IMR-90 (cell line): ENCODE measurements around the gene UNC13A. TPM values are rescaled to one million over a fixed set of nuclear protein-coding genes. Genes with fewer than 3 reads are reported as not detected.

Experiments used
- ATAC-seq: fragments of 200-7000 bp; cut with Tn5 transposase; 2 replicates; pipeline ENCODE4 v1.9.1; 2020; ENCODE audit warnings: low read depth, mild to moderate bottlenecking, moderate library complexity
- BruUV-seq: library from RNA; stranded (reverse); fragments of 400-500 nt; replicated peaks from 2 replicates; lab custom pipeline; 2021; lab: Mats Ljungman, UMichigan
- CTCF ChIA-PET: fragments of 300-600 bp; formaldehyde crosslinking; extraction: SDS; loops from one replicate; lab custom pipeline; 2021; ENCODE audit warnings: antibody characterized with exemption; lab: Yijun Ruan, JAX
- POLR2A ChIA-PET: fragments of 300-600 bp; sonication (Branson Sonifier 250); formaldehyde crosslinking; loops from one replicate; lab custom pipeline; 2022; ENCODE audit warnings: antibody characterized with exemption; ENCODE audit not compliant: unreplicated experiment; lab: Charles Lee
- DNase-seq: peaks from one replicate; pipeline ENCODE4 v3.0.0; 2013
- H2AFZ ChIP-seq: replicated peaks from 2 replicates; pipeline ENCODE3; 2013; ENCODE audit warnings: low read length, mild to moderate bottlenecking; ENCODE audit not compliant: poor library complexity
- H2AK5ac ChIP-seq: 2 replicates; pipeline ENCODE4 v1.6.1; 2013; ENCODE audit warnings: low read depth, low read length, inconsistent platforms
- H2AK9ac ChIP-seq: replicated peaks from 2 replicates; pipeline ENCODE3; 2013; ENCODE audit warnings: mild to moderate bottlenecking, low read depth, low read length, moderate library complexity; ENCODE audit not compliant: poor library complexity
- H2BK120ac ChIP-seq: 2 replicates; pipeline ENCODE4 v1.6.1; 2013; ENCODE audit warnings: low read depth, low read length, inconsistent platforms
- H2BK15ac ChIP-seq: 3 replicates; pipeline ENCODE4 v1.6.1; 2013; ENCODE audit warnings: low read depth, low read length, inconsistent platforms
- H2BK20ac ChIP-seq: 2 replicates; pipeline ENCODE4 v1.6.1; 2013; ENCODE audit warnings: low read depth, mild to moderate bottlenecking, inconsistent platforms, low read length, moderate library complexity
- H2BK5ac ChIP-seq: 2 replicates; pipeline ENCODE4 v1.6.1; 2013; ENCODE audit warnings: mild to moderate bottlenecking, low read depth, low read length, inconsistent platforms; ENCODE audit not compliant: poor library complexity, severe bottlenecking
- H3K14ac ChIP-seq: replicated peaks from 2 replicates; pipeline ENCODE4 v1.6.1; 2013; ENCODE audit warnings: low read depth, low read length, inconsistent platforms
- H3K18ac ChIP-seq: 2 replicates; pipeline ENCODE4 v1.6.1; 2013; ENCODE audit warnings: low read depth, low read length, control low read depth
- H3K23ac ChIP-seq: 2 replicates; pipeline ENCODE4 v1.6.1; 2013; ENCODE audit warnings: low read depth, low read length, inconsistent platforms
- H3K27ac ChIP-seq: 2 replicates; pipeline ENCODE4 v1.5.1; 2013; ENCODE audit warnings: mild to moderate bottlenecking, control low read depth, low read length; ENCODE audit not compliant: insufficient read depth
- H3K27me3 ChIP-seq: 2 replicates; pipeline ENCODE4 v1.6.1; 2013; ENCODE audit warnings: low read length; ENCODE audit not compliant: control insufficient read depth, insufficient read depth
- H3K36me3 ChIP-seq: 2 replicates; pipeline ENCODE4 v1.6.1; 2013; ENCODE audit warnings: low read length, mixed read lengths; ENCODE audit not compliant: control insufficient read depth, insufficient read depth
- H3K4ac ChIP-seq: 2 replicates; pipeline ENCODE4 v1.6.1; 2013; ENCODE audit warnings: low read depth, low read length, inconsistent platforms
- H3K4me1 ChIP-seq: 2 replicates; pipeline ENCODE4 v1.6.1; 2013; ENCODE audit warnings: low read length, mixed read lengths; ENCODE audit not compliant: control insufficient read depth, insufficient read depth
- H3K4me2 ChIP-seq: 2 replicates; pipeline ENCODE4 v1.6.1; 2013; ENCODE audit warnings: low read depth, mild to moderate bottlenecking, control low read depth, low read length, moderate library complexity
- H3K4me3 ChIP-seq: 2 replicates; pipeline ENCODE4 v1.5.1; 2013; ENCODE audit warnings: low read depth, mild to moderate bottlenecking, control low read depth, low read length, moderate library complexity; ENCODE audit not compliant: insufficient read depth
- H3K56ac ChIP-seq: 2 replicates; pipeline ENCODE4 v1.6.1; 2013; ENCODE audit warnings: low read length, inconsistent platforms; ENCODE audit not compliant: insufficient read depth; ENCODE audit errors: extremely low read depth
- H3K79me1 ChIP-seq, 2 experiments: 2 replicates each; pipeline ENCODE4 v1.6.1; 2013; ENCODE audit warnings: low read length in 2 of 2, inconsistent platforms in 1 of 2, low read depth in 1 of 2
- H3K9ac ChIP-seq: 2 replicates; pipeline ENCODE4 v1.6.1; 2013; ENCODE audit warnings: low read depth, low read length, control low read depth
- H3K9me1 ChIP-seq: 2 replicates; pipeline ENCODE4 v1.6.1; 2013; ENCODE audit warnings: low read length, inconsistent platforms; ENCODE audit not compliant: insufficient read depth
- H3K9me3 ChIP-seq: 2 replicates; pipeline ENCODE4 v1.6.1; 2013; ENCODE audit warnings: low read length; ENCODE audit not compliant: control insufficient read depth, insufficient read depth
- H4K20me1 ChIP-seq: 2 replicates; pipeline ENCODE4 v1.6.1; 2013; ENCODE audit warnings: low read length, inconsistent platforms; ENCODE audit not compliant: insufficient read depth
- H4K5ac ChIP-seq: 2 replicates; pipeline ENCODE4 v1.6.1; 2013; ENCODE audit warnings: mild to moderate bottlenecking, low read depth, low read length, control low read depth
- H4K8ac ChIP-seq, 2 experiments: 2 replicates each; pipeline ENCODE4 v1.6.1; 2013; ENCODE audit warnings: low read depth in 2 of 2, low read length in 2 of 2, control low read depth in 1 of 2, inconsistent platforms in 1 of 2
- H4K91ac ChIP-seq: 2 replicates; pipeline ENCODE4 v1.6.1; 2013; ENCODE audit warnings: low read depth, low read length, inconsistent platforms; ENCODE audit not compliant: insufficient read depth
- BHLHE40 ChIP-seq: fragments of 150-350 bp; IDR thresholded peaks from 2 replicates; pipeline ENCODE4 v1.6.1; 2016; ENCODE audit warnings: mild to moderate bottlenecking, low read depth, low read length
- ELK1 ChIP-seq: fragments of 150-350 bp; IDR thresholded peaks from 2 replicates; pipeline ENCODE4 v1.6.1; 2016; ENCODE audit warnings: low read depth, mild to moderate bottlenecking, low read length, moderate library complexity, borderline replicate concordance
- FOS ChIP-seq: fragments of 150-350 bp; IDR thresholded peaks from 2 replicates; pipeline ENCODE4 v1.6.1; 2016; ENCODE audit warnings: low read depth, low read length
- MAFK ChIP-seq: IDR thresholded peaks from 2 replicates; pipeline ENCODE4 v1.6.1; 2012; ENCODE audit warnings: low read depth, low read length, improper control_type of control experiment
- MAZ ChIP-seq: IDR thresholded peaks from 2 replicates; pipeline ENCODE4 v1.6.1; 2012; ENCODE audit warnings: low read depth, mild to moderate bottlenecking, low read length, improper control_type of control experiment, moderate library complexity, borderline replicate concordance
- POLR2A ChIP-seq: IDR thresholded peaks from 2 replicates; pipeline ENCODE4 v1.6.1; 2012; ENCODE audit warnings: mild to moderate bottlenecking, low read depth, low read length
- RAD21 ChIP-seq: IDR thresholded peaks from 2 replicates; pipeline ENCODE4 v1.6.1; 2012; ENCODE audit warnings: low read length, improper control_type of control experiment
- RCOR1 ChIP-seq: IDR thresholded peaks from 2 replicates; pipeline ENCODE4 v1.6.1; 2012; ENCODE audit warnings: mild to moderate bottlenecking, low read length, improper control_type of control experiment; ENCODE audit not compliant: insufficient replicate concordance
- SMC3 ChIP-seq: fragments of 150-350 bp; IDR thresholded peaks from 2 replicates; pipeline ENCODE4 v1.6.1; 2016; ENCODE audit warnings: low read depth, mild to moderate bottlenecking, antibody characterized with exemption, low read length, moderate library complexity
- USF2 ChIP-seq: fragments of 150-350 bp; IDR thresholded peaks from 2 replicates; pipeline ENCODE4 v1.6.1; 2017; ENCODE audit warnings: mild to moderate bottlenecking, antibody characterized with exemption, low read length, low read depth
- WGBS, 2 experiments: methylation state at CpG; one replicate each; pipeline versions ENCODE4 v1.1.5 to v1.1.7; 2013; ENCODE audit warnings: missing lambda C conversion rate in 2 of 2; ENCODE audit not compliant: insufficient read length in 1 of 2; ENCODE audit errors: extremely low coverage in 2 of 2; 5-methylcytosine and 5-hydroxymethylcytosine counted together
- dilution Hi-C: fragments of 300-500 bp; cut with HindIII; formaldehyde crosslinking; loops from one replicate; pipeline ENCODE4 v1.14.3; 2018; ENCODE audit warnings: low sequenced_read_pairs; ENCODE audit not compliant: unreplicated experiment
- in situ Hi-C: fragments of 300-500 bp; cut with MboI; formaldehyde crosslinking; loops from 3 replicates; pipeline ENCODE4 v1.14.3; 2019; ENCODE audit warnings: low sequenced_read_pairs, inconsistent platforms, mixed read lengths
- intact Hi-C: fragments of 100-400 bp; cut with micrococcal nuclease; formaldehyde crosslinking; loops from 2 replicates; pipeline ENCODE4 v1.10.0; 2022
- polyA plus RNA-seq, 3 experiments: library from polyadenylated mRNA; depleted of rRNA; stranded (reverse); fragments of >200 nt; gene quantifications; 2 replicates each; pipeline ENCODE4 v1.2.3, GENCODE V29; 2012; ENCODE audit warnings: low replicate concordance in 1 of 3
- total RNA-seq: library from RNA; depleted of rRNA; stranded (reverse); fragments of >200 nt; gene quantifications from 2 replicates; pipeline ENCODE4 v1.2.3, GENCODE V29; 2012
- TF ChIP-seq, protein P1 (sequence below): conservative IDR thresholded peaks from 2 replicates; pipeline ENCODE4 v1.5.1; 2012; ENCODE audit warnings: mild to moderate bottlenecking, low read depth, low read length, improper control_type of control experiment

Gene UNC13A
- total and polyA plus RNA-seq, 2 of the 4 experiments (the other 2 are of a cell fraction) = 0.18 to 0.22 TPM

GRCh38 chr19:17605761-17606589 lies 82.2 kb downstream of the UNC13A start (continued):
- TF ChIP-seq ELK1 = no peak

DNA sequence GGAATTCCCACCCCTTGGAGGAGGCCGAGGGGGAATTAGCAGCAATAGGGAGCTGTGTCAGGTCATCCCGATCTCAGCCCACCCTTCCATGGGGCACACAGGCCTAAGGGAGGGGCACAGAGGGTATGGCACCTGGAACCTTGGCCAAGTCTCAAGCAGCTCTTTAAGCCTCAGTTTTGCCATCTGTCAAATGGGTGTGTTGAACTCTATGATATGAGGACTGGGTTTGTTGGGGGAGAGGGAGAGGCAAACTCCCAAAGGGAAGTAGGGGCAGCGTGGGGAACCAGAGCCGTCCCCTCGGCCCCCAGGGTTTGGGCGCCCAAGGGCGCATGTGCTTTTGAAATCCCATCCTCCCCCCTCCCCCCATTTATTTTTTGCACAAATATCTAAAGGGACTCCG lies 83.0 kb downstream of the UNC13A start:
- no peak overlapping the region for H2AFZ ChIP-seq
- H3K9me3 ChIP-seq = no peaks in the 10 kb centered on the region
- no peak overlapping the region for H2BK5ac ChIP-seq
- H2BK20ac ChIP-seq = no peak overlapping the region
- H4K20me1 ChIP-seq = no peaks in the 10 kb centered on the region
- ChIA-PET POLR2A (no interaction called here), CTCF (no interaction called here)
- H2BK120ac ChIP-seq = no peak overlapping the region
- WGBS, 2 experiments = no CpG with 5 or more reads among the region's 8 CpGs
- no peak overlapping the region for H4K8ac ChIP-seq
- H3K4me3 ChIP-seq = no peak overlapping the region
- H3K18ac ChIP-seq = no peak overlapping the region
- H3K14ac ChIP-seq = no peak overlapping the region
- H3K9me1 ChIP-seq = no peaks in the 10 kb centered on the region
- no TSS peak for BruUV-seq
- DNase-seq (no peak), ATAC-seq (no peak)
- H3K4me1 ChIP-seq = no peaks in the 10 kb centered on the region
- H3K36me3 ChIP-seq = no peaks in the 10 kb centered on the region
- H2AK9ac ChIP-seq = no peak overlapping the region
- dilution Hi-C loops (no loop called here), in situ Hi-C loops (no loop called here), intact Hi-C loops (no loop called here)
- no peak overlapping the region for H3K27ac ChIP-seq
- no peak overlapping the region for H3K56ac ChIP-seq
- H2AK5ac ChIP-seq = no peak overlapping the region
- peaks cover 29% of the 10 kb centered on the region for H3K27me3 ChIP-seq
- H4K91ac ChIP-seq = no peak overlapping the region
- H3K79me1 ChIP-seq = no peaks in the 10 kb centered on the region
- no peak overlapping the region for H2BK15ac ChIP-seq
- H3K9ac ChIP-seq = no peak overlapping the region
- H4K5ac ChIP-seq = no peak overlapping the region
- H3K4me2 ChIP-seq = no peak overlapping the region
- H3K23ac ChIP-seq = no peak overlapping the region
- H3K4ac ChIP-seq = no peak overlapping the region
- TF ChIP-seq BHLHE40 = no peak
- TF ChIP-seq FOS = no peak
- no peak for TF ChIP-seq RAD21
- no peak for TF ChIP-seq MAZ
- no peak for TF ChIP-seq SMC3
- TF ChIP-seq POLR2A = no peak
- TF ChIP-seq ELK1 = no peak
- no peak for TF ChIP-seq RCOR1
- TF ChIP-seq USF2 = no peak
- TF ChIP-seq MAFK = no peak
- TF ChIP-seq, protein P1, sequence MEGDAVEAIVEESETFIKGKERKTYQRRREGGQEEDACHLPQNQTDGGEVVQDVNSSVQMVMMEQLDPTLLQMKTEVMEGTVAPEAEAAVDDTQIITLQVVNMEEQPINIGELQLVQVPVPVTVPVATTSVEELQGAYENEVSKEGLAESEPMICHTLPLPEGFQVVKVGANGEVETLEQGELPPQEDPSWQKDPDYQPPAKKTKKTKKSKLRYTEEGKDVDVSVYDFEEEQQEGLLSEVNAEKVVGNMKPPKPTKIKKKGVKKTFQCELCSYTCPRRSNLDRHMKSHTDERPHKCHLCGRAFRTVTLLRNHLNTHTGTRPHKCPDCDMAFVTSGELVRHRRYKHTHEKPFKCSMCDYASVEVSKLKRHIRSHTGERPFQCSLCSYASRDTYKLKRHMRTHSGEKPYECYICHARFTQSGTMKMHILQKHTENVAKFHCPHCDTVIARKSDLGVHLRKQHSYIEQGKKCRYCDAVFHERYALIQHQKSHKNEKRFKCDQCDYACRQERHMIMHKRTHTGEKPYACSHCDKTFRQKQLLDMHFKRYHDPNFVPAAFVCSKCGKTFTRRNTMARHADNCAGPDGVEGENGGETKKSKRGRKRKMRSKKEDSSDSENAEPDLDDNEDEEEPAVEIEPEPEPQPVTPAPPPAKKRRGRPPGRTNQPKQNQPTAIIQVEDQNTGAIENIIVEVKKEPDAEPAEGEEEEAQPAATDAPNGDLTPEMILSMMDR = no peak
